HL-60/S4 (cell line): ENCODE data around the gene PDZRN4.
"Not testable (repeated sequence)": the region's sequence is repeated elsewhere in the genome, so short reads cannot be mapped to it uniquely, and the experiment has no call there.

Source experiments
- in situ Hi-C: fragments of 300-500 bp; cut with MboI; formaldehyde crosslinking; loops from 2 replicates; pipeline ENCODE4 v1.14.3; 2022; ENCODE audit warnings: low sequenced_read_pairs

Gene PDZRN4

GRCh38 chr12:41277946-41278267 is 89.8 kb downstream of the PDZRN4 start:
- in situ Hi-C loops, result loop anchor here (25.0 kb wide), 1 partner anchor 734 kb away; no protein-coding TSS in a partner anchor

GRCh38 chr12:41280341-41281095 is 92.4 kb downstream of the PDZRN4 start:
- in situ Hi-C loops, result loop anchor here (25.0 kb wide), 1 partner anchor 732 kb away; no protein-coding TSS in a partner anchor

GRCh38 chr12:41285470-41285869 is 97.3 kb downstream of the PDZRN4 start:
- in situ Hi-C loops, result loop anchor here (25.0 kb wide), 1 partner anchor 727 kb away; no protein-coding TSS in a partner anchor

DNA sequence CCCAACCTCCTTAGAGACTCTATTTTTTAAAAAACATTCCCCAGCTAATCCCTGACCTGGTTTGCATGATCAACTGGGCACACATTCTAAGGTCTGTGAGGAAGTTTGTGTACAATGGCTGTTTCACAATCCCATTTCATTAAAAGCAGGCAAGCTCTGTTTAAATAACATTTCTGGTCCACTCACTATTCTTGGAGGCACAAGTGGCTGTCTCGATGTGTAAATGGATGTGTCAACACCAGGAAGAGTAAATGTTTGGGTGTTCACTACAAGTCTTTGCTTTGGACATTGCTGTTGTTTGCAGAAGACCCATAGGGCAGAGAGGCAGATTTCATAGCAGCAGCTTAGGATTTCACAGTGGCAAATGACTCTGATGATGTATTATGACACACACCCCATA is 98.3 kb downstream of the PDZRN4 start:
- in situ Hi-C loops, result loop anchor here (25.0 kb wide), 1 partner anchor 726 kb away; no protein-coding TSS in a partner anchor

DNA sequence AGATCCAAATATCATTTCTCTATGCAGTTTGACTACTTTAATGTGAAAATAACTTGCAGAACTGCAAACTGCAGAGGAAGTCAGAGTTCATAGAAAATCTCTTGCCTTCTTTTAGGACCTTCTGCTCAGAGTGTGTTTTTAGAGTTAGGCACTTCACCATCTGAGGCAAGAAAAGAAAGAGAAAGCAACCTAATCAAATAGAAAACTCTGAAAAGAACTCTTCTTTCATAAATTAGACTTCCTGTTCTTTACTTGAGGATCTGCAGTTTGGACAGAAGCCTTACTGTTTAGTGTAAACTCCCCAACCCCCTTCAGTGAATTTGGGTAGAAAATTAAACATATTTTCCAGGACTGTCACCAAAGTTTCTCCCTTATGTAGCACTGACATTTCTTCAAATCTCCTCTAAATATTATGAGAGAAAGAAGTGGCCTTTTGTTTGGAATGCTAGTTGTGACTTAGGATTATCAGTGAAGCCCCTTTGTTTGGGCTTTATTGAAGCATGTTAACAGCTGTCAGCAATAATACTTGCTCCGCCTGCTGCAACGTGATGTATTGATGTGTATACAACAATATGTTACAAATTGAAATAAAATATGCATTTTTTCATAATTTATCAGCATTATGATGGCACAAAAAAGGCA is 99.5 kb downstream of the PDZRN4 start:
- in situ Hi-C loops, result loop anchor here (25.0 kb wide), 1 partner anchor 725 kb away; no protein-coding TSS in a partner anchor

- in situ Hi-C loops, result loop anchor here (25.0 kb wide), 1 partner anchor 724 kb away; no protein-coding TSS in a partner anchor
These were observed 100.2 kb downstream of the PDZRN4 start for GRCh38 chr12:41288142-41288811.

DNA sequence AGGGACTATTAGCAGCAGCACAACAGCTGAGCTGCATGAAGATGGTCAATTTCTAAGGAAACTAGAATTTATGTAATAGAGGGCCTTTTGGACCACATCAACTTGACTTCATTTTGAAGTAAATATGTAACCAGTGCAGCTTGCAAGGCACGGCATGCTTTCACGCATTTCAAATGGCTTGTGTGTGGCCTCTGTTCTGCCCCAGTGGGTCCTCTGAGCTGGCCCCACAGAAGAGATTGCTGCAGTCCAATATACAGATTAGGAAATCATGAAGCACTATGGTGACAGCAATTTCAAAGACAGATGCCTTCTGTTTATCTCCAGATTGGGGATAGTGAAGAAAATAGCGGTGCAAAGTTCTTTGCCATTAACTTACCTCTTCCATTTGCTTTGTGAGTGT is 101.4 kb downstream of the PDZRN4 start:
- in situ Hi-C loops, result loop anchor here (25.0 kb wide), 1 partner anchor 723 kb away; no protein-coding TSS in a partner anchor

DNA sequence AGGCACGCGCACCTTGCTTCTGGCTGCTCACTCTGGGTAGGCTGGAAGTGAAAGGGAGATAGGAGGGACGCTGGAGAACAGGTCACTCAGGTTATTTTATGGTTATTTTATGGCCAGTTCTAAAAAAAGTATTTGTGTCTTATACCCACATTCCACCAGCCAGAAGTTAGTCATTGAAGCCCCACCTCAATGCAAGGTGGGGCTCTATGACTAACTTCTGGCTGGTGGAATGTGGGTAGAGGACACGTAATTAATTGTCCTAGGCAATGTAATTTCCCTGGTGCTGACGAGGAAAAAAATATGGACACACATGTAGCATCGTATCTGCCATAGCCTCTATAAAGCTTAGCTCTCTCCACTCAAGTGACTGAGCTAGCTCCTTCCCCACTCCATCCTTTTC is 104.9 kb downstream of the PDZRN4 start:
- in situ Hi-C loops, result loop anchor here (25.0 kb wide), 1 partner anchor 719 kb away; no protein-coding TSS in a partner anchor

- in situ Hi-C loops, result loop anchor here (25.0 kb wide), 1 partner anchor 719 kb away; no protein-coding TSS in a partner anchor
These were observed 105.3 kb downstream of the PDZRN4 start for GRCh38 chr12:41293461-41293860.

- in situ Hi-C loops, result no loop called here
These were observed 114.9 kb downstream of the PDZRN4 start for GRCh38 chr12:41302979-41303403.

DNA sequence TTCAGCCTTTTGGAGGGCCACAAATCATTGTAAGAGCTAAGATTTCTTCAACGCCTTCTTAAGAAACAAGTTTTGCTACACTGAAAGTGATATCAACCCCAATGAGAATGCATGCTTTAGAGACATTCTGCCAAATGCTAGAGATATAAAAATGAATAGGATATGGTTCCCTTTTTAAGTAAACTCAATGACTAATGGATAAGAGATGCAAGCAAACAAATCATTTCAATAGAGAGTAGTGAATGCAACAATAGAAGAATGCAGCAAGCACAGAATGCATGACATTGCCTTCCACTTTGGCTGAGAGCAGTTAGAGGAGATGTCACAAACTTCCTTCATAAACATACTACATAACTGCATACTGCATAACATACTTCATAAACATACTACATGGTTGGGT is 116.4 kb downstream of the PDZRN4 start:
- in situ Hi-C loops, result no loop called here

- in situ Hi-C loops, result no loop called here
These were observed 122.2 kb downstream of the PDZRN4 start for GRCh38 chr12:41310367-41310766.

GRCh38 chr12:41311883-41312282 is 123.8 kb downstream of the PDZRN4 start:
- in situ Hi-C loops, result no loop called here

- in situ Hi-C loops, result not testable (repeated sequence)
These were observed 124.3 kb downstream of the PDZRN4 start for GRCh38 chr12:41312451-41312850.

GRCh38 chr12:41325336-41325735 is 137.2 kb downstream of the PDZRN4 start:
- in situ Hi-C loops, result no loop called here

GRCh38 chr12:41327096-41327895 is 139.2 kb downstream of the PDZRN4 start:
- in situ Hi-C loops, result no loop called here

DNA sequence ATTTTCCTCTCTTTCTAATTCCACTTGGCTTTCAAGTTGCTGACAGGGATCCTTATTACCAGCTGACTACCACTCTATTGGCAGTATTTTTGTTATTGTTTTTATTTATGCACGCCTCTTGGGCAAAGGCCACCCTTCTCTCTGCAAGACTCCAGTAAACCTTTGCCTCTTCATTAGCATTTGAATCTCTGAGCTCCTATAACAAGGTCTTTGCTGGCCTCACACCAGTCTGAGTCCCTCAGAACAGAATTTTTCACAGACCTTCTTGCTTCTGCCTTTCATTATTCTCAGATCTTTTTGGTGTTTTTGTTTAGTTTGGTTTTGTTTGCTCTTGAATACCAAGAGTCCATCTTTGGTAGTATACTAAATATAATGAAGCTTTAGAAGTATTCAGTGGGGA is 145.9 kb downstream of the PDZRN4 start:
- in situ Hi-C loops, result no loop called here

- in situ Hi-C loops, result no loop called here
These were observed 146.3 kb downstream of the PDZRN4 start for GRCh38 chr12:41334390-41334789.

DNA sequence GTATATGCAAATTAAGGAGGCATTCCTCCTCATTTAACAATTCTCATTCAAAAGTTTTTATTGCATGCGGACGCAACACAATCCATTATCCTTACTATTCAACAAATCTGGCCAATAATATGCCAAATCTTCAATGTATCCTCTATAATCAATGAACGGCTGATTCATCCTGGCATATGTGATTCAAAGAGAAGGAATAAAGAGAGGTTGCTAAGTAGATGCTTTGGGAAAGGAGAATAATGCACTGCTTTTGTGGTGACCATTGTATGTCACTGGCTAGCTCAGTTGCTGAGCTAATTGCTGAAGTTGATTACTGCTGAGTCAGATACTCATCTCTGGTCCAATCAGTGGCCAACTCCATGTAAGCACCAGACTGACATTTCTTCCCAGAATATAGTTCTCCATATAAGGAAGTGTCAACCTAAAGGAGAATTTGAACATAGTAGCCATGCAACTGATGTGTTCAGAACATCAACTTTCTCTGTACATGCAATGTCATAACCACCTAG is 148.0 kb downstream of the PDZRN4 start:
- in situ Hi-C loops, result no loop called here

GRCh38 chr12:41339784-41340183 is 151.7 kb downstream of the PDZRN4 start:
- in situ Hi-C loops, result no loop called here
